Thyroid gland (tissue), 4 donors: ENCODE data around the gene PRKACA. TPM values are rescaled to one million over a fixed set of nuclear protein-coding genes. Genes with fewer than 3 reads are reported as not detected.

Source experiments
- DNase-seq, 2 donors: peaks; one replicate each; pipeline ENCODE4 v3.0.0-alpha.2; 2019
- H3K27ac ChIP-seq, 3 donors: fragments of 200-600 bp; sonication (generic); 1 replicate in 2 of 3; 2 replicates in 1 of 3; pipeline ENCODE4 v1.5.1; 2016 to 2019; ENCODE audit warnings: mild to moderate bottlenecking in 1 of 3, moderate library complexity in 1 of 3
- H3K27me3 ChIP-seq: fragments of 200-600 bp; sonication (generic); one replicate; pipeline ENCODE4 v1.5.1; 2019
- H3K36me3 ChIP-seq, 2 donors: fragments of 200-600 bp; sonication (generic); one replicate each; pipeline ENCODE4 v1.5.1; 2016 to 2019
- H3K4me1 ChIP-seq, 2 donors: fragments of 200-600 bp; sonication (generic); one replicate each; pipeline ENCODE4 v1.5.1; 2017 to 2019
- H3K4me3 ChIP-seq, 3 donors: fragments of 200-600 bp; sonication (generic); replicated peaks in 1 of 3; 1 replicate in 2 of 3; 2 replicates in 1 of 3; pipeline ENCODE4 v1.5.1; 2016; ENCODE audit warnings: mild to moderate bottlenecking in 1 of 3
- H3K9me3 ChIP-seq: fragments of 200-600 bp; sonication (generic); one replicate; pipeline ENCODE4 v1.5.1; 2017
- CTCF ChIP-seq, 6 experiments: fragments of 200-600 bp in 3 of 6; fragments of 450-650 bp in 3 of 6; sonication (generic) in 3 of 6; IDR thresholded peaks; one replicate each; pipeline ENCODE4 v1.5.1; 2016 to 2019; ENCODE audit warnings: antibody characterized with exemption in 6 of 6, mild to moderate bottlenecking in 2 of 6, inconsistent platforms in 1 of 6, moderate library complexity in 1 of 6
- POLR2A ChIP-seq, 2 donors: fragments of 450-650 bp; IDR thresholded peaks; one replicate each; pipeline ENCODE4 v1.6.1; 2017; ENCODE audit warnings: antibody characterized with exemption in 2 of 2, mild to moderate bottlenecking in 2 of 2, moderate library complexity in 1 of 2
- WGBS, 2 donors: methylation state at CpG; one replicate each; pipeline ENCODE4 v1.1.5; 2017; 5-methylcytosine and 5-hydroxymethylcytosine counted together
- intact Hi-C: fragments of 100-400 bp; cut with DNase I; formaldehyde crosslinking; loops from one replicate; pipeline ENCODE4 v1.15.1; 2023
- total RNA-seq, 4 donors: library from RNA; depleted of rRNA; stranded (reverse); fragments of >200 nt; gene quantifications; one replicate each; pipeline ENCODE4 v1.2.3, GENCODE V29; 2016

The PRKACA gene
- total RNA-seq, 4 donors from 2014 or later = 33.2 to 69.4 (median 55.5) TPM

- Histone ChIP-seq H3K36me3 (peaks cover 47 to 51% of the 10 kb centered on the region in 2 donors), H3K4me3 (no peak overlapping the region), H3K27me3 (no peaks in the 10 kb centered on the region), H3K27ac (no peak overlapping the region), H3K4me1 (peaks cover 0 to 5% of the 10 kb centered on the region in 2 donors), H3K9me3 (no peaks in the 10 kb centered on the region)
- DNase-seq = no peak
- TF ChIP-seq POLR2A (IDR thresholded peaks at IDR 0.05) (no peak), CTCF (IDR thresholded peaks at IDR 0.05) (no peak)
- WGBS, 2 donors = 95 to 96% methylated on average over 11 to 16 of the region's 16 CpGs
- intact Hi-C loops = no loop called here
Measured at GRCh38 chr19:14158276-14159023, 40.9 kb upstream of the PRKACA start.

- Histone ChIP-seq H3K9me3 (no peaks in the 10 kb centered on the region), H3K36me3 (peaks cover 37 to 43% of the 10 kb centered on the region in 2 donors), H3K27ac (no peak overlapping the region), H3K27me3 (no peaks in the 10 kb centered on the region), H3K4me3 (no peak overlapping the region), H3K4me1 (peaks cover 4 to 13% of the 10 kb centered on the region in 2 donors)
- no peak for TF ChIP-seq POLR2A (IDR thresholded peaks at IDR 0.05)
- no peak for TF ChIP-seq CTCF (IDR thresholded peaks at IDR 0.05)
- no peak for DNase-seq
- intact Hi-C loops = no loop called here
- WGBS, 2 donors = 93 to 95% methylated on average over 19 of the region's 26 CpGs
Measured at GRCh38 chr19:14156971-14157717, 39.6 kb upstream of the PRKACA start.

- no peak for DNase-seq
- Histone ChIP-seq H3K27ac (no peak overlapping the region), H3K27me3 (no peaks in the 10 kb centered on the region), H3K9me3 (no peaks in the 10 kb centered on the region), H3K4me3 (no peak overlapping the region), H3K36me3 (peaks cover 36 to 43% of the 10 kb centered on the region in 2 donors), H3K4me1 (peaks cover 4 to 13% of the 10 kb centered on the region in 2 donors)
- 67 to 96% methylated on average over 1 to 11 of the region's 12 CpGs for WGBS, 2 donors
- TF ChIP-seq CTCF (IDR thresholded peaks at IDR 0.05) (no peak), POLR2A (IDR thresholded peaks at IDR 0.05) (no peak)
- intact Hi-C loops = no loop called here
Measured at GRCh38 chr19:14156122-14156521, 38.6 kb upstream of the PRKACA start.

GRCh38 chr19:14155371-14155770 lies 37.8 kb upstream of the PRKACA start:
- H3K27me3 ChIP-seq = no peaks in the 10 kb centered on the region
- H3K36me3 ChIP-seq = peaks cover 36 to 43% of the 10 kb centered on the region in 2 donors
- no peak overlapping the region for H3K27ac ChIP-seq
- TF ChIP-seq POLR2A (IDR thresholded peaks at IDR 0.05) = no peak
- no peak for TF ChIP-seq CTCF (IDR thresholded peaks at IDR 0.05)
- H3K4me3 ChIP-seq = no peak overlapping the region
- H3K4me1 ChIP-seq = peaks cover 4 to 17% of the 10 kb centered on the region in 2 donors
- no peak for DNase-seq
- WGBS, 2 donors = 96 to 97% methylated on average over 11 to 16 of the region's 17 CpGs
- H3K9me3 ChIP-seq = no peaks in the 10 kb centered on the region
- intact Hi-C loops = no loop called here

GRCh38 chr19:14152713-14153112 lies 35.2 kb upstream of the PRKACA start:
- intact Hi-C loops = no loop called here
- H3K36me3 ChIP-seq = peaks cover 25 to 26% of the 10 kb centered on the region in 2 donors
- no peaks in the 10 kb centered on the region for H3K27me3 ChIP-seq
- H3K4me1 ChIP-seq = peaks cover 15 to 40% of the 10 kb centered on the region in 2 donors
- H3K9me3 ChIP-seq = no peaks in the 10 kb centered on the region
- TF ChIP-seq POLR2A (IDR thresholded peaks at IDR 0.05) = peak in 1 of 2 donors; percentile 52
- TF ChIP-seq CTCF (IDR thresholded peaks at IDR 0.05) = no peak
- H3K27ac ChIP-seq = peak overlapping the region; percentile 74 to 82 (median 80)
- no peak overlapping the region for H3K4me3 ChIP-seq
- 39 to 51% methylated on average over 12 of the region's 12 CpGs for WGBS, 2 donors
- DNase-seq = peak; percentile 97 to 98
